Coronary artery (tissue), 2 donors: Measurements from ENCODE around the gene ME3.
"Not testable (repeated sequence)": the region's sequence is repeated elsewhere in the genome, so short reads cannot be mapped to it uniquely, and the experiment has no call there.

Experiments used
- DNase-seq: peaks from one replicate; pipeline ENCODE4 v3.0.0-alpha.2; 2017; ENCODE audit warnings: low spot score
- H3K27ac ChIP-seq, 2 donors: fragments of 200-600 bp; sonication (generic); one replicate each; pipeline ENCODE4 v1.5.1; 2016 to 2019
- H3K4me3 ChIP-seq: fragments of 200-600 bp; sonication (generic); 2 replicates; pipeline ENCODE4 v1.5.1; 2016; ENCODE audit warnings: mild to moderate bottlenecking, moderate library complexity
- CTCF ChIP-seq: fragments of 200-600 bp; sonication (generic); IDR thresholded peaks from one replicate; pipeline ENCODE4 v1.5.1; 2019; ENCODE audit warnings: antibody characterized with exemption

Gene ME3

GRCh38 chr11:86625544-86625943, 46.9 kb downstream of the ME3 start:
- Histone ChIP-seq H3K27ac (no peak overlapping the region), H3K4me3 (no peak overlapping the region)
- TF ChIP-seq CTCF = no peak
- no peak for DNase-seq

DNA sequence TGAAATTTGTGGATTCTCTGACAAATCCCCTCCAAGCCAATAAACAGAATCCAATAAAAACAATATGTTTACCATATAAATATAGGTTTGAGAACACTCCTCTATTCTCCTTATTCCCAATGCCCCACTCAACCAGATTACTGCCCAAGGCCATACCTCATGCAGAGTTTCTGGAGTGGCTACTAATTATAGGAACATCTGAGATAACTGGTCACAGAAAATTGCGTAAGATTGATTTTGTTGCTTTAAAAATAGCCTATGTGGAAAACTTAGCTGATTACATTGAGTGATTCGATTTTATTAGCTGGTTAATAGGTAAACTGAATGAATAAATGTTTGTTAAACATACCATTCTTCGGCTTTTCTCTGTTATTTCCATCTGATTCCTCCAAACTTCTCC, 48.0 kb downstream of the ME3 start:
- Histone ChIP-seq H3K4me3 (no peak overlapping the region), H3K27ac (peak overlapping the region; percentile 19 to 44)
- no peak for DNase-seq
- no peak for TF ChIP-seq CTCF

- peak overlapping the region in 1 of 2 donors; percentile 44 for H3K27ac ChIP-seq
- DNase-seq = no peak
- H3K4me3 ChIP-seq = no peak overlapping the region
Measured at GRCh38 chr11:86623736-86624135, 48.7 kb downstream of the ME3 start.

DNA sequence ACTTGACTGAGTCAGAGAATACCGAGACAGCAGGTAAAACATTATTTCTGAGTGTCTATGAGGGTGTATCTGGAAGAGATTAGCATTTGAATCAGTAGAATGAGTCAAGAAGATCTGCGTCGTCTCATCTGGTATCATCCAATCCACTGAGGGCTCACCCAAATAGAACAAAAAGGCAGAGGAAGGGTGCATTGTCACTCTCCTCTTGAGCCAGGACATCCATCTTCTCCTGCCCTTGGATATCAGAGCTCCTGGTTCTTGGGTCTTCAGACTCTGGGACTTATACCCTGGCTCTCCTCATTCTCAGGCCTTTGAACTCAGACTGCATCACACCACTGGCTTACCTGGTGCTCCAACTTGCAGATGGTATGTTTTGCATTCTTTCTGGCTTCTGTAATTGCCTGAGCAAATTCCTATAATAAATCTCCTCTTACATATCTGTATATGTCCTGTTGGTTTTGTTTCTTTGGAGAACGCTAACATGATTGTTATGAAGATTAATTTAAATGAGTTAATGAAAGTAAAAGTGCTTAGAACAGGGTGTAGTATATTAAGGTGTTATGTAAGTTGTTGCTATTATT, 49.3 kb downstream of the ME3 start:
- no peak for DNase-seq

More at GRCh38 chr11:86623736-86624135, 48.7 kb downstream of the ME3 start:
- no peak for TF ChIP-seq CTCF

GRCh38 chr11:86621854-86622253, 50.6 kb downstream of the ME3 start:
- TF ChIP-seq CTCF = no peak
- Histone ChIP-seq H3K4me3 (no peak overlapping the region), H3K27ac (peak overlapping the region; percentile 55 to 72)
- no peak for DNase-seq

More for the DNA sequence above, 49.3 kb downstream of the ME3 start:
- Histone ChIP-seq H3K27ac (no peak overlapping the region), H3K4me3 (no peak overlapping the region)
- no peak for TF ChIP-seq CTCF

DNA sequence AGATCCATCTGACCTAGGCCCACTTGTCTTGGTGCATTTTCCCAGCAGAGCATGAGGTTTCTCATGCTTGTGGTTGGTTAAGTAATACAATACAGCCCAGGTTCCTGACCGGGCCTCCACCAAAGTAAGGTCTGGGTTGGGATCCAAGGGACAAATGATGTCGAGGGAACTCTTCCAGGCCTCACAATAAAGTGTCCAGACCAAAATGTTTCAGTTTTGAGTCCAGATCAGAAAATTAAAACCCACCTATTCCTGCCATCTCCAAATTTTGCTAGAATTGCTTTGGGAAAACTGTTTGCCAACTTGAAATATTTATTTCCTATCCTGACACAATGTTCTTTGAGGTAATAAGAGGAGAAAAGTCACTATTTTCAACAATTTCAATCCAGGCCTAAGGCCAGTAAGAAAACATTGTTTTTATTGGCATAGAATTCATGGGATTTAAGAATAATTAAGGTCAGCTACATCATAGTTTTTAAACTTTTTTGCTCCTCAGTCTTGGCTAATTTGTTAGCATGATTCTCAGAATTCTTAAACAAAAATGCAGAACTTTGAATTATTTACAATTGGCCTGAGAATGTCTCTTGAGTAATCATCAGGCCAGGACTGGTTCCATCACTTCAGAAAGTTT, 51.4 kb downstream of the ME3 start:
- Histone ChIP-seq H3K27ac (peak overlapping the region; percentile 55 to 72), H3K4me3 (no peak overlapping the region)
- no peak for DNase-seq
- no peak for TF ChIP-seq CTCF

DNA sequence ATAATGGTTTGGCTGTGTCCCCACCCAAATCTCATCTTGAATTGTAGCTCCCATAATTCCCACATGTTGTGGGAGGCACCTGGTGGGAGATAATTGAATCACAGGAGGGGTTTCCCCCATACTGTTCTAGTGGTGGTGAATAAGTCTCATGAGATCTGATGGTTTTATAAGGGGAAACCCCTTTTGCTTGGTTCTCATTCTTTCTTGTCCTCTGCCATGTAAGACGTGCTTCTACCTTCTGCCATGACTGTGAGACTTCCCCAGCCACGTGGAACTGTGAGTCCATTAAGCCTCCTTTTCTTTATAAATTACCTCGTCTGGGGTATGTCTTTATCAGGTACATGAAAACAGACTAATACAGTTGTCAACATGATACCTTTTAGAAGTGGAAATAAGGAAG, 53.0 kb downstream of the ME3 start:
- H3K27ac ChIP-seq, H3K4me3 ChIP-seq, DNase-seq: not testable (repeated sequence)
